ENCODE measurements around the gene ARHGAP35.
A peak's percentile ranks its signal among the peaks of the same experiment; 100 is the strongest.

Gene ARHGAP35

DNA sequence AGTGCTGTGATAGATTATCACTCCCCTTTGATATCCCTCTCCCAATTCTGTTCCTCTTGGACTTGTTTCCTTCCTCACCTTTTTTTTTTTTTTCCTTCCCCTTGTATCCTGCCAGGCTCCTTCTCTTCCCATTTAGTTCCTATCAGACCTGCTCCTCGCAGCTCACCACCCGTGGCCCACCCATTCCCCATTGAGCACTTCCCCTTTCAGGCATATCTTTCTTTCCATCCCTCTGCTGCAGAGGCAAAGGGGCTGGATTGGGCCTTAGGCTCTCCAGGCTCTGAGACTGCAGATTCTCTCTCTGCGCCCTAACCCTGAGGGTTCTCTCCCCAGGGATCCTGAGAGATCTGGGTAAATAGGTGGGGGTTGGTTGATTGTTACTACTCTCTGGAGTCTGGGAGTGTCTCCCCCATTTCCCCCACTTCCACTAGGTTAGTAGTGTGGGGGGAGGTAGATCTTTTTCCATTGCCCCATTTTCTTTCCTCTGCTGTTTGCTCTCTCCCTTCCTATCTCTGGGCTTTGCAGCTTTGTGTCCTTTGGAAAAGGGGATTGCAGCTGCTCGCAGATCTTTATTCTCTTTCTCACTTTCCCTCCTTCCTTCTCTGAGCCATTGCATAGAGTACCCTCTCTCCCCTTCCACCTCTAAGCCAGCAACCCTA lies 2.3 kb downstream of the ARHGAP35 start:
- Histone ChIP-seq H2AK5ac (ENCODE audit: low read length) (no peak overlapping the region), H2BK120ac (ENCODE audit: low read depth, low read length) (no peak overlapping the region), H3K79me1 (ENCODE audit: low read length) (peaks cover 22% of the 10 kb centered on the region), H3K56ac (ENCODE audit: low read length) (peak overlapping the region; percentile 95), H3K4me2 (ENCODE audit: low read length) (peak overlapping the region; percentile 100), H4K5ac (ENCODE audit: low read length) (no peak overlapping the region), H3K18ac (ENCODE audit: low read length) (peak overlapping the region; percentile 43), H3K27me3 (ENCODE audit: insufficient read depth, low read length, poor library complexity) (no peaks in the 10 kb centered on the region), H3K9ac (ENCODE audit: low read length) (peak overlapping the region; percentile 96), H3K27ac (ENCODE audit: low read depth, low read length) (peak overlapping the region; percentile 18), H3K36me3 (ENCODE audit: control insufficient read depth, insufficient read depth, low read length) (peaks cover 2% of the 10 kb centered on the region), H3K79me2 (ENCODE audit: control insufficient read depth, insufficient read depth, low read length) (peaks cover 65% of the 10 kb centered on the region), H3K23ac (ENCODE audit: low read length) (no peak overlapping the region), H4K8ac (ENCODE audit: low read depth, low read length) (no peak overlapping the region), H3K4me3 (ENCODE audit: low read length) (no peak overlapping the region), H3K4ac (ENCODE audit: low read depth, low read length) (no peak overlapping the region), H2BK5ac (ENCODE audit: low read length) (no peak overlapping the region), H3K4me1 (ENCODE audit: control insufficient read depth, low read depth, low read length) (peaks cover 19% of the 10 kb centered on the region), H2BK15ac (replicated peaks; ENCODE audit: low read depth) (no peak overlapping the region)
- no CpG with 5 or more reads among the region's 4 CpGs for WGBS (ENCODE audit: extremely low coverage, insufficient coverage, low lambda C conversion rate)
- DNase-seq, result peak; percentile 61

DNA sequence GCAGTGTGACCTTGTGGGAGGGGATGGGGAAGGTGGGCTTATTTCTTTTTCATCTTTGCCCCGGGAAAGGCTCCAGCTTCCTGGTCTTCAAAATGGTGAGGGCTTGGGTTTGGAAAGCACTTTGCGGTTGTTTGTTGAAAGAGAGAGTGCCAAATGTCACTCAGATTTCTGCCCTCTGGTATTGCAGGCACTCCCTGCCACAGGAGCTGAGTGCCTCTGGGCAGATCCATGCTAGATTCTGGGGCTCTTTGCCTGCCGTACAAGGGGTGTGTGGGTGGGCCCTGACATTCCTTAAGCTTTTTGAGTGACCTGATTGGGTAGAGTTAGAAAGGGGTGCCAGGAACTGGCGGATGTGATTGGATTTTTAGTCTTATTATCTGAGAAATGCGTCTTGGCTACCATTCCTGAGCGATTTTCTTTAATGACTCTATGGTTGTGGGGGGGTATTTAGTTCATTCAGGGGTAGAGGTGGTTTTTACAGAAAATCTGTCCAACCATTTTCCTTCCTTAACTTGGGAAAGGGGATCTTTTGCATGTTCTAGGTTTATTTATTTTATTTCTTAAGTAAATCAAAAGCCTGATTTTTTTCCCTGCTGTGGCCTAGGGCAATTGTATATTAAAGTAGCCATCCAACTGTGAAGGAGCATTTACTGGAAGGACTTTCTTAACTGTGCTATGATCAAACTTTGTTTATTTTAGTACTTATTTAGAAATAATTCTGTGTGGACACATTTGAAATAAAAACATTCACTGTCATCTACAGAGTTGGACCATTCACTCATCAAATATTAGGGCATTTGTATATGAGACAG lies 3.2 kb downstream of the ARHGAP35 start:
- Histone ChIP-seq H4K8ac (ENCODE audit: low read depth, low read length) (no peak overlapping the region), H3K79me1 (ENCODE audit: low read length) (peaks cover 22% of the 10 kb centered on the region), H4K5ac (ENCODE audit: low read length) (no peak overlapping the region), H3K23ac (ENCODE audit: low read length) (no peak overlapping the region), H2AK5ac (ENCODE audit: low read length) (no peak overlapping the region), H3K27ac (ENCODE audit: low read depth, low read length) (peak overlapping the region; percentile 18), H3K79me2 (ENCODE audit: control insufficient read depth, insufficient read depth, low read length) (peaks cover 72% of the 10 kb centered on the region), H2BK120ac (ENCODE audit: low read depth, low read length) (no peak overlapping the region), H3K4me1 (ENCODE audit: control insufficient read depth, low read depth, low read length) (peaks cover 19% of the 10 kb centered on the region), H3K4me3 (ENCODE audit: low read length) (no peak overlapping the region), H3K36me3 (ENCODE audit: control insufficient read depth, insufficient read depth, low read length) (peaks cover 2% of the 10 kb centered on the region), H3K9ac (ENCODE audit: low read length) (peak overlapping the region; percentile 96), H3K18ac (ENCODE audit: low read length) (peak overlapping the region; percentile 43), H3K56ac (ENCODE audit: low read length) (peak overlapping the region; percentile 95), H3K4ac (ENCODE audit: low read depth, low read length) (no peak overlapping the region), H2BK15ac (replicated peaks; ENCODE audit: low read depth) (no peak overlapping the region), H2BK5ac (ENCODE audit: low read length) (no peak overlapping the region), H3K4me2 (ENCODE audit: low read length) (peak overlapping the region; percentile 73), H3K27me3 (ENCODE audit: insufficient read depth, low read length, poor library complexity) (no peaks in the 10 kb centered on the region)
- no CpG with 5 or more reads among the region's 6 CpGs for WGBS (ENCODE audit: extremely low coverage, insufficient coverage, low lambda C conversion rate)
- DNase-seq, result peak; percentile 87

DNA sequence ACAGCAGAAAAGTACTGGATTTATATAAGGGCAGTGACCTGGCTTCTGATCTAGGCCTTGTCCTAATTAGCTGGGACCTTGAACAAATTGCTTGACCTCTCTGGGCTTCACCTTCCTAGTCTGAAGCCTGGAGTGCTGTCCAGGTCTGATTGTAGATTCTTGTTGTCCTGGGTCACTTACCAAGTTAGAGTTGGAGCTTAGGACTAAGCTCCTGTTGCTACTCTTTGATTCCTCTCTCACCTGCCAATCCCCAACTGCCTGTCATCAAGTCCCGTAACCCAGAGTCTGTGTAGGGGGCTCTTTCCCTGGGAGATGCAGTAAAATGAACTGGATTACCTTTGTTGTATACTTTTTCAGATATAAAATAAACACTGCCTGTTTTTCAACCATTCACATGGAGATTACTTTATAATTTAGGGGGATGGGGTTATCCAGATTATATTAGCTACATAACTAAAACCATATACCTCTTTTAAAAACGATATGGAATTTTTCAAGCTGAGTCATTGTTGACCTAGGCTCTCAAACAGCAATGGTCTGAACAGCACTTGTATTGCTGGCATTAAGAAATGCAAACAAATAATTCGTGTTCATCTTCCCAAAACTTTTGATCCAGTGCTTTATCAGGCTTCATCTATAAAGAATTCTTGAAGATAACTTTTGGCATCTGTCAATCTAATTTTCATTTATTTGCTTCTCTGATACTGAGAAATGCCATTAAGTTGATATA lies 5.8 kb downstream of the ARHGAP35 start:
- peaks cover 24% of the 10 kb centered on the region for H3K79me1 ChIP-seq (ENCODE audit: low read length)

GRCh38 chr19:46867170-46867569 lies 6.4 kb downstream of the ARHGAP35 start:
- Histone ChIP-seq H3K4me1 (ENCODE audit: control insufficient read depth, low read depth, low read length) (peaks cover 19% of the 10 kb centered on the region), H2BK5ac (ENCODE audit: low read length) (no peak overlapping the region), H3K36me3 (ENCODE audit: control insufficient read depth, insufficient read depth, low read length) (peaks cover 2% of the 10 kb centered on the region), H3K18ac (ENCODE audit: low read length) (no peak overlapping the region), H3K79me2 (ENCODE audit: control insufficient read depth, insufficient read depth, low read length) (peaks cover 81% of the 10 kb centered on the region), H3K4me2 (ENCODE audit: low read length) (no peak overlapping the region), H3K23ac (ENCODE audit: low read length) (no peak overlapping the region), H3K56ac (ENCODE audit: low read length) (no peak overlapping the region), H4K8ac (ENCODE audit: low read depth, low read length) (no peak overlapping the region), H3K27me3 (ENCODE audit: insufficient read depth, low read length, poor library complexity) (no peaks in the 10 kb centered on the region), H4K5ac (ENCODE audit: low read length) (no peak overlapping the region), H2BK120ac (ENCODE audit: low read depth, low read length) (no peak overlapping the region), H2AK5ac (ENCODE audit: low read length) (no peak overlapping the region), H3K9ac (ENCODE audit: low read length) (no peak overlapping the region), H2BK15ac (replicated peaks; ENCODE audit: low read depth) (no peak overlapping the region), H3K79me1 (ENCODE audit: low read length) (peaks cover 20% of the 10 kb centered on the region), H3K4me3 (ENCODE audit: low read length) (no peak overlapping the region), H3K4ac (ENCODE audit: low read depth, low read length) (no peak overlapping the region), H3K27ac (ENCODE audit: low read depth, low read length) (no peak overlapping the region)
- no CpG with 5 or more reads among the region's 3 CpGs for WGBS (ENCODE audit: extremely low coverage, insufficient coverage, low lambda C conversion rate)
- DNase-seq, result no peak

More for the DNA sequence above, 5.8 kb downstream of the ARHGAP35 start:
- Histone ChIP-seq H3K4ac (ENCODE audit: low read depth, low read length) (no peak overlapping the region), H3K27me3 (ENCODE audit: insufficient read depth, low read length, poor library complexity) (no peaks in the 10 kb centered on the region), H3K79me2 (ENCODE audit: control insufficient read depth, insufficient read depth, low read length) (peaks cover 85% of the 10 kb centered on the region), H3K9ac (ENCODE audit: low read length) (peak overlapping the region; percentile 21), H4K5ac (ENCODE audit: low read length) (no peak overlapping the region), H3K27ac (ENCODE audit: low read depth, low read length) (no peak overlapping the region), H3K56ac (ENCODE audit: low read length) (peak overlapping the region; percentile 25), H2BK120ac (ENCODE audit: low read depth, low read length) (no peak overlapping the region), H3K18ac (ENCODE audit: low read length) (no peak overlapping the region), H3K36me3 (ENCODE audit: control insufficient read depth, insufficient read depth, low read length) (peaks cover 2% of the 10 kb centered on the region), H2BK5ac (ENCODE audit: low read length) (no peak overlapping the region), H3K4me2 (ENCODE audit: low read length) (no peak overlapping the region), H4K8ac (ENCODE audit: low read depth, low read length) (no peak overlapping the region), H2BK15ac (replicated peaks; ENCODE audit: low read depth) (no peak overlapping the region), H3K23ac (ENCODE audit: low read length) (no peak overlapping the region), H3K4me3 (ENCODE audit: low read length) (no peak overlapping the region), H3K4me1 (ENCODE audit: control insufficient read depth, low read depth, low read length) (peaks cover 19% of the 10 kb centered on the region), H2AK5ac (ENCODE audit: low read length) (no peak overlapping the region)
- peak; percentile 31 for DNase-seq
- no CpG with 5 or more reads among the region's 3 CpGs for WGBS (ENCODE audit: extremely low coverage, insufficient coverage, low lambda C conversion rate)

DNA sequence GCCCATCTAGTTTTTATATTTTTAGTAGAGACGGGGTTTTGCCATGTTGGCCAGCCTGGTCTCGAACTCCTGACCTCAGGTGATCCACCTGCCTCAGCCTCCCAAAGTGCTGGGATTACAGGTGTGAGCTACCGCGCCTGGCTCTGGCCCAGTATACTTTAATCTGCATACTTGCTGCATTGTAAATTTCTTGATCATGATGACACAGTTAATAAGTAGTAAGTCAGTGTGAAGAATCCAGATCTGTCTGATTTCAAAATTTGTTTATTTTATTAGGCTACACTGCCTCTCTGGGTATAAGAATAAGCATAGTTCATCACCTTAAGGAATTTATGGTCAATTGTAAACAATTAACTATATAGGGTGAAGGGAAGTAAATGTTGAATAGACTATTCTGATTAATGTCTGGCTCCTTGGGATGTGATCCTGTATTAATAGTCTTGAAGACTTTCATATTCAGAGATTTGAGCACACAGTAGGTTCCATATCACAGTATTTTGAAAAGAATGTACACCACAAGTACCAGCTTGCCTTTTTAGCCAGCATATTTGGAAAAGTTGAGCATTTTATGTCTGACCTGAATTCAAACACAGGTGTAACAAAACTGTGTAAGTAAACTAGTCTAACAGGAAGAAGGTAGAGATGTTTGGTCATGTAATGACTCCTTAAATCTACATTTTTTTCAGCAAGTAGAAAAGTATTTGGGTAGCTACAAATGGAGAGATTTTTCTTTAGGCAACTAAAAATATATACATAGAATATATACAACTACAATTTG lies 7.4 kb downstream of the ARHGAP35 start:
- Histone ChIP-seq H4K5ac (ENCODE audit: low read length) (no peak overlapping the region), H3K36me3 (ENCODE audit: control insufficient read depth, insufficient read depth, low read length) (peaks cover 2% of the 10 kb centered on the region), H3K56ac (ENCODE audit: low read length) (no peak overlapping the region), H3K9ac (ENCODE audit: low read length) (no peak overlapping the region), H2BK120ac (ENCODE audit: low read depth, low read length) (no peak overlapping the region), H3K79me2 (ENCODE audit: control insufficient read depth, insufficient read depth, low read length) (peaks cover 75% of the 10 kb centered on the region), H3K4me2 (ENCODE audit: low read length) (no peak overlapping the region), H3K4me3 (ENCODE audit: low read length) (no peak overlapping the region), H3K27me3 (ENCODE audit: insufficient read depth, low read length, poor library complexity) (no peaks in the 10 kb centered on the region), H4K8ac (ENCODE audit: low read depth, low read length) (no peak overlapping the region), H2BK5ac (ENCODE audit: low read length) (no peak overlapping the region), H3K27ac (ENCODE audit: low read depth, low read length) (no peak overlapping the region), H3K4ac (ENCODE audit: low read depth, low read length) (no peak overlapping the region), H3K79me1 (ENCODE audit: low read length) (peaks cover 17% of the 10 kb centered on the region), H3K23ac (ENCODE audit: low read length) (no peak overlapping the region), H2BK15ac (replicated peaks; ENCODE audit: low read depth) (no peak overlapping the region), H2AK5ac (ENCODE audit: low read length) (no peak overlapping the region), H3K18ac (ENCODE audit: low read length) (no peak overlapping the region), H3K4me1 (ENCODE audit: control insufficient read depth, low read depth, low read length) (peaks cover 11% of the 10 kb centered on the region)
- no CpG with 5 or more reads among the region's 4 CpGs for WGBS (ENCODE audit: extremely low coverage, insufficient coverage, low lambda C conversion rate)
- no peak for DNase-seq

Measured in mesendoderm (in vitro differentiated cells).